IMR-90 (cell line): Measurements from ENCODE around the gene CHD9. TPM values are rescaled to one million over a fixed set of nuclear protein-coding genes. Genes with fewer than 3 reads are reported as not detected.

Experiments used
- ATAC-seq: fragments of 200-7000 bp; cut with Tn5 transposase; 2 replicates; pipeline ENCODE4 v1.9.1; 2020; ENCODE audit warnings: low read depth, mild to moderate bottlenecking, moderate library complexity
- BruUV-seq: library from RNA; stranded (reverse); fragments of 400-500 nt; replicated peaks from 2 replicates; lab custom pipeline; 2021; lab: Mats Ljungman, UMichigan
- CTCF ChIA-PET: fragments of 300-600 bp; formaldehyde crosslinking; extraction: SDS; loops from one replicate; lab custom pipeline; 2021; ENCODE audit warnings: antibody characterized with exemption; lab: Yijun Ruan, JAX
- POLR2A ChIA-PET: fragments of 300-600 bp; sonication (Branson Sonifier 250); formaldehyde crosslinking; loops from one replicate; lab custom pipeline; 2022; ENCODE audit warnings: antibody characterized with exemption; ENCODE audit not compliant: unreplicated experiment; lab: Charles Lee
- DNase-seq: peaks from one replicate; pipeline ENCODE4 v3.0.0; 2013
- H2AFZ ChIP-seq: replicated peaks from 2 replicates; pipeline ENCODE3; 2013; ENCODE audit warnings: low read length, mild to moderate bottlenecking; ENCODE audit not compliant: poor library complexity
- H2AK5ac ChIP-seq: 2 replicates; pipeline ENCODE4 v1.6.1; 2013; ENCODE audit warnings: low read depth, low read length, inconsistent platforms
- H2AK9ac ChIP-seq: replicated peaks from 2 replicates; pipeline ENCODE3; 2013; ENCODE audit warnings: mild to moderate bottlenecking, low read depth, low read length, moderate library complexity; ENCODE audit not compliant: poor library complexity
- H2BK120ac ChIP-seq: 2 replicates; pipeline ENCODE4 v1.6.1; 2013; ENCODE audit warnings: low read depth, low read length, inconsistent platforms
- H2BK15ac ChIP-seq: 3 replicates; pipeline ENCODE4 v1.6.1; 2013; ENCODE audit warnings: low read depth, low read length, inconsistent platforms
- H2BK20ac ChIP-seq: 2 replicates; pipeline ENCODE4 v1.6.1; 2013; ENCODE audit warnings: low read depth, mild to moderate bottlenecking, inconsistent platforms, low read length, moderate library complexity
- H2BK5ac ChIP-seq: 2 replicates; pipeline ENCODE4 v1.6.1; 2013; ENCODE audit warnings: mild to moderate bottlenecking, low read depth, low read length, inconsistent platforms; ENCODE audit not compliant: poor library complexity, severe bottlenecking
- H3K14ac ChIP-seq: replicated peaks from 2 replicates; pipeline ENCODE4 v1.6.1; 2013; ENCODE audit warnings: low read depth, low read length, inconsistent platforms
- H3K18ac ChIP-seq: 2 replicates; pipeline ENCODE4 v1.6.1; 2013; ENCODE audit warnings: low read depth, low read length, control low read depth
- H3K23ac ChIP-seq: 2 replicates; pipeline ENCODE4 v1.6.1; 2013; ENCODE audit warnings: low read depth, low read length, inconsistent platforms
- H3K27ac ChIP-seq: 2 replicates; pipeline ENCODE4 v1.5.1; 2013; ENCODE audit warnings: mild to moderate bottlenecking, control low read depth, low read length; ENCODE audit not compliant: insufficient read depth
- H3K27me3 ChIP-seq: 2 replicates; pipeline ENCODE4 v1.6.1; 2013; ENCODE audit warnings: low read length; ENCODE audit not compliant: control insufficient read depth, insufficient read depth
- H3K36me3 ChIP-seq: 2 replicates; pipeline ENCODE4 v1.6.1; 2013; ENCODE audit warnings: low read length, mixed read lengths; ENCODE audit not compliant: control insufficient read depth, insufficient read depth
- H3K4ac ChIP-seq: 2 replicates; pipeline ENCODE4 v1.6.1; 2013; ENCODE audit warnings: low read depth, low read length, inconsistent platforms
- H3K4me1 ChIP-seq: 2 replicates; pipeline ENCODE4 v1.6.1; 2013; ENCODE audit warnings: low read length, mixed read lengths; ENCODE audit not compliant: control insufficient read depth, insufficient read depth
- H3K4me2 ChIP-seq: 2 replicates; pipeline ENCODE4 v1.6.1; 2013; ENCODE audit warnings: low read depth, mild to moderate bottlenecking, control low read depth, low read length, moderate library complexity
- H3K4me3 ChIP-seq: 2 replicates; pipeline ENCODE4 v1.5.1; 2013; ENCODE audit warnings: low read depth, mild to moderate bottlenecking, control low read depth, low read length, moderate library complexity; ENCODE audit not compliant: insufficient read depth
- H3K56ac ChIP-seq: 2 replicates; pipeline ENCODE4 v1.6.1; 2013; ENCODE audit warnings: low read length, inconsistent platforms; ENCODE audit not compliant: insufficient read depth; ENCODE audit errors: extremely low read depth
- H3K79me1 ChIP-seq, 2 experiments: 2 replicates each; pipeline ENCODE4 v1.6.1; 2013; ENCODE audit warnings: low read length in 2 of 2, inconsistent platforms in 1 of 2, low read depth in 1 of 2
- H3K9ac ChIP-seq: 2 replicates; pipeline ENCODE4 v1.6.1; 2013; ENCODE audit warnings: low read depth, low read length, control low read depth
- H3K9me1 ChIP-seq: 2 replicates; pipeline ENCODE4 v1.6.1; 2013; ENCODE audit warnings: low read length, inconsistent platforms; ENCODE audit not compliant: insufficient read depth
- H3K9me3 ChIP-seq: 2 replicates; pipeline ENCODE4 v1.6.1; 2013; ENCODE audit warnings: low read length; ENCODE audit not compliant: control insufficient read depth, insufficient read depth
- H4K20me1 ChIP-seq: 2 replicates; pipeline ENCODE4 v1.6.1; 2013; ENCODE audit warnings: low read length, inconsistent platforms; ENCODE audit not compliant: insufficient read depth
- H4K5ac ChIP-seq: 2 replicates; pipeline ENCODE4 v1.6.1; 2013; ENCODE audit warnings: mild to moderate bottlenecking, low read depth, low read length, control low read depth
- H4K8ac ChIP-seq, 2 experiments: 2 replicates each; pipeline ENCODE4 v1.6.1; 2013; ENCODE audit warnings: low read depth in 2 of 2, low read length in 2 of 2, control low read depth in 1 of 2, inconsistent platforms in 1 of 2
- H4K91ac ChIP-seq: 2 replicates; pipeline ENCODE4 v1.6.1; 2013; ENCODE audit warnings: low read depth, low read length, inconsistent platforms; ENCODE audit not compliant: insufficient read depth
- CEBPB ChIP-seq: IDR thresholded peaks from 2 replicates; pipeline ENCODE4 v1.6.1; 2012; ENCODE audit warnings: low read depth, low read length, improper control_type of control experiment
- CHD1 ChIP-seq: IDR thresholded peaks from 2 replicates; pipeline ENCODE4 v1.6.1; 2012; ENCODE audit warnings: low read depth, low read length, improper control_type of control experiment
- FOS ChIP-seq: fragments of 150-350 bp; IDR thresholded peaks from 2 replicates; pipeline ENCODE4 v1.6.1; 2016; ENCODE audit warnings: low read depth, low read length
- MXI1 ChIP-seq: IDR thresholded peaks from 2 replicates; pipeline ENCODE4 v1.6.1; 2012; ENCODE audit warnings: low read depth, mild to moderate bottlenecking, low read length, moderate library complexity, borderline replicate concordance
- NFE2L2 ChIP-seq: fragments of 150-350 bp; IDR thresholded peaks from 2 replicates; pipeline ENCODE4 v1.6.1; 2016; ENCODE audit warnings: low read depth, mild to moderate bottlenecking, low read length
- WGBS, 2 experiments: methylation state at CpG; one replicate each; pipeline versions ENCODE4 v1.1.5 to v1.1.7; 2013; ENCODE audit warnings: missing lambda C conversion rate in 2 of 2; ENCODE audit not compliant: insufficient read length in 1 of 2; ENCODE audit errors: extremely low coverage in 2 of 2; 5-methylcytosine and 5-hydroxymethylcytosine counted together
- dilution Hi-C: fragments of 300-500 bp; cut with HindIII; formaldehyde crosslinking; loops from one replicate; pipeline ENCODE4 v1.14.3; 2018; ENCODE audit warnings: low sequenced_read_pairs; ENCODE audit not compliant: unreplicated experiment
- in situ Hi-C: fragments of 300-500 bp; cut with MboI; formaldehyde crosslinking; loops from 3 replicates; pipeline ENCODE4 v1.14.3; 2019; ENCODE audit warnings: low sequenced_read_pairs, inconsistent platforms, mixed read lengths
- intact Hi-C: fragments of 100-400 bp; cut with micrococcal nuclease; formaldehyde crosslinking; loops from 2 replicates; pipeline ENCODE4 v1.10.0; 2022
- polyA plus RNA-seq, 3 experiments: library from polyadenylated mRNA; depleted of rRNA; stranded (reverse); fragments of >200 nt; gene quantifications; 2 replicates each; pipeline ENCODE4 v1.2.3, GENCODE V29; 2012; ENCODE audit warnings: low replicate concordance in 1 of 3
- total RNA-seq: library from RNA; depleted of rRNA; stranded (reverse); fragments of >200 nt; gene quantifications from 2 replicates; pipeline ENCODE4 v1.2.3, GENCODE V29; 2012
- TF ChIP-seq, protein P1 (sequence below): fragments of 150-350 bp; IDR thresholded peaks from 2 replicates; pipeline ENCODE4 v1.6.1; 2016; ENCODE audit warnings: low read depth, mild to moderate bottlenecking, low read length, moderate library complexity, borderline replicate concordance

Gene CHD9
- total and polyA plus RNA-seq, 2 of the 4 experiments (the other 2 are of a cell fraction) = 9.1 to 48.8 TPM

- H2BK20ac ChIP-seq = no peak overlapping the region
- no peak overlapping the region for H3K4ac ChIP-seq
- POLR2A ChIA-PET = no interaction called here
- H3K27me3 ChIP-seq = no peaks in the 10 kb centered on the region
- dilution Hi-C loops (no loop called here), in situ Hi-C loops (no loop called here), intact Hi-C loops (no loop called here)
- H2AK9ac ChIP-seq = no peak overlapping the region
- no TSS peak for BruUV-seq
- no peak overlapping the region for H3K56ac ChIP-seq
- H3K79me1 ChIP-seq = peaks cover 4 to 15% of the 10 kb centered on the region in 2 experiments; a peak in 3 of 4 replicates
- no peak overlapping the region for H4K91ac ChIP-seq
- H4K20me1 ChIP-seq = no peaks in the 10 kb centered on the region
- no peak for DNase-seq
- no peak overlapping the region for H2AK5ac ChIP-seq
- no peak overlapping the region for H3K4me3 ChIP-seq
- H2AFZ ChIP-seq = no peak overlapping the region
- no peak overlapping the region for H2BK5ac ChIP-seq
- no peak for ATAC-seq
- H3K27ac ChIP-seq = no peak overlapping the region
- no peak overlapping the region for H4K5ac ChIP-seq
- no peak overlapping the region for H2BK120ac ChIP-seq
- TF ChIP-seq FOS (no peak), MXI1 (no peak), NFE2L2 (no peak), CHD1 (no peak), CEBPB (no peak)
- TF ChIP-seq, protein P1, sequence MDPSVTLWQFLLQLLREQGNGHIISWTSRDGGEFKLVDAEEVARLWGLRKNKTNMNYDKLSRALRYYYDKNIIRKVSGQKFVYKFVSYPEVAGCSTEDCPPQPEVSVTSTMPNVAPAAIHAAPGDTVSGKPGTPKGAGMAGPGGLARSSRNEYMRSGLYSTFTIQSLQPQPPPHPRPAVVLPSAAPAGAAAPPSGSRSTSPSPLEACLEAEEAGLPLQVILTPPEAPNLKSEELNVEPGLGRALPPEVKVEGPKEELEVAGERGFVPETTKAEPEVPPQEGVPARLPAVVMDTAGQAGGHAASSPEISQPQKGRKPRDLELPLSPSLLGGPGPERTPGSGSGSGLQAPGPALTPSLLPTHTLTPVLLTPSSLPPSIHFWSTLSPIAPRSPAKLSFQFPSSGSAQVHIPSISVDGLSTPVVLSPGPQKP = no peak
- H3K4me1 ChIP-seq = no peaks in the 10 kb centered on the region
- no peak overlapping the region for H3K9ac ChIP-seq
- no peak overlapping the region for H3K4me2 ChIP-seq
- CTCF ChIA-PET = no interaction called here
- H3K9me3 ChIP-seq = no peaks in the 10 kb centered on the region
- no peak overlapping the region for H3K23ac ChIP-seq
- H3K9me1 ChIP-seq = no peaks in the 10 kb centered on the region
- H2BK15ac ChIP-seq = no peak overlapping the region
- H3K36me3 ChIP-seq = no peaks in the 10 kb centered on the region
- no peak overlapping the region for H3K18ac ChIP-seq
- WGBS, 2 experiments = no CpG with 5 or more reads among the region's 1 CpG
- no peak overlapping the region for H4K8ac ChIP-seq
- H3K14ac ChIP-seq = no peak overlapping the region
Measured at GRCh38 chr16:53121661-53122060, 66.9 kb downstream of the CHD9 start.
